ENCODE measurements around the gene VMP1.

Gene VMP1

DNA sequence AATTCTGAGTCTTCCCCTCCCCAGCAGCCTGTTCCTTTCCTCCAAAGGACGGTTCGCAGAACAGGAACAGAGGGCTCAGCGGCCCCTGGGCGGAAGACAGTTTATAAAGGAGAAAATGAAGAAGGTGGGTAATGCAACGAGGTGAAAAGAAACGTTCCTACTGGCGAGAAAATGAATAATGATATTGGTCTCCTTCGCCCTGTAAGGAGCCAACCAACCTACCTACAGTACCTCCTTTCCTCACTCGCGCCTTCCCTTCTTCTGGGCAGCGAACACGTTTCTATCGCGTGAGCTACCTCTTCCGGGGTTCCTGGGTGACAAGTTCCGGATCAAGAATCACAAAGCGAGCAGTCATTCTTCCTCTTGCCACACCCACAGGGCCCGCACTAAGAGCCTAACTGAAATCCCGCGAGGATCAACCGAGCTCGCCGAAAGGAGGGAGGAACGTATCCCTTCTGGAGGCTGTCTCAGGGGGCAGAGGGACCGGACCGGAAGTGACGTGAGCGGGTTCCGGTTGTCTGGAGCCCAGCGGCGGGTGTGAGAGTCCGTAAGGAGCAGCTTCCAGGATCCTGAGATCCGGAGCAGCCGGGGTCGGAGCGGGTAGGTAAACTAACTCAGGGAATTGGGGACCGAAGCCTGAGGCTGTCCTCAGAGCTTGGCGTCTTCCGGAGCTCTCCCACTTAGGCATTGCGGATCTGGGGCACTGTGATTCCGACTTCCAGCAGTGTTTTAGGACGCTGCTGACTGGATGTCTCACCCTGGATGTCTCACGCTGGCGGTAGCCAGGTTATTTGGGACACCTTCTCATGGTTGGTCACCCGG is at the start of gene VMP1, which contains the start of gene PTRH2:
Gene VMP1 (plus strand): TSS at position 506 of the 822 bp plus-strand sequence. CDS start 23,793 bp downstream, outside the sequence.
Gene PTRH2 (minus strand): TSS at position 282 of the 822 bp plus-strand sequence. CDS start 9,452 bp downstream, outside the sequence.
- Histone ChIP-seq H3K79me2 (ENCODE audit: control insufficient read depth, low read length) (peaks cover 99% of the 10 kb centered on the region), H3F3A (ENCODE audit: control insufficient read depth, insufficient read depth) (0 out of 2 replicates have a peak, but pooled peaks cover 3% of the 10 kb centered on the region), H3K36me3 (ENCODE audit: control insufficient read depth, low read length) (peaks cover 40% of the 10 kb centered on the region), H4K20me1 (ENCODE audit: control insufficient read depth, insufficient read depth, low read depth, low read length) (peaks cover 13% of the 10 kb centered on the region; the same call in 1 of the 2 replicates), H3K27ac (ENCODE audit: low read depth, low read length) (peak within 1 kb of the TSS; percentile 84), H3K4me3 (ENCODE audit: low read length) (peak within 1 kb of the TSS; percentile 90), H3K9me3 (ENCODE audit: control insufficient read depth, insufficient read depth, low read length) (no peaks in the 10 kb centered on the region), H3K4me1 (ENCODE audit: control insufficient read depth, low read length) (peaks cover 34% of the 10 kb centered on the region), H3K27me3 (ENCODE audit: control insufficient read depth, low read length) (no peaks in the 10 kb centered on the region), H3K9me2 (replicated peaks; ENCODE audit: control insufficient read depth, low read length) (no peaks in the 10 kb centered on the region), H3K4me2 (ENCODE audit: low read length) (peak within 1 kb of the TSS; percentile 84)
- TF ChIP-seq CTCF (IDR thresholded peaks at IDR 0.05; ENCODE audit: low read depth, low read length, poor library complexity, severe bottlenecking) (no peak), EZH2phosphoT487 (IDR thresholded peaks at IDR 0.05; ENCODE audit: borderline replicate concordance, low read length) (no peak)

DNA sequence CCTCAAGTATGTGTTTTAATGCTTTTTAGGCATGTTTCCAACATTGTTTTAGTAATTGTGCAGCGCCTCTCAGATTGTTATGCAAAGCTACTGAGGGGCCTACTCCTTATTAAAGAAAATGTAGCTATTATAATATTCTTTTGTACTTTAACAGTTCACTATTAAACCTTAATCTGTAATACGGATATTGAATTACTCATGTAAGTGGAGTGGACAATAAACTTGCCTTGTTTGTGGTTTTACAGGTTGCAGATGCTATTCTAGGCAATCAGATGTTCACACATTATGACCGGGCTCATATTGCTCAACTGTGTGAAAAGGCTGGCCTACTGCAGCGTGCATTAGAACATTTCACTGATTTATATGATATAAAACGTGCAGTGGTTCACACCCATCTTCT is 41.2 kb upstream of the VMP1 start:
- H3F3A ChIP-seq (ENCODE audit: control insufficient read depth, insufficient read depth), result 0 out of 2 replicates have a peak, but pooled peaks cover 6% of the 10 kb centered on the region
- no peaks in the 10 kb centered on the region; the same call in 1 of the 2 replicates for H4K20me1 ChIP-seq (ENCODE audit: control insufficient read depth, insufficient read depth, low read depth, low read length)
- no peak overlapping the region for H3K4me2 ChIP-seq (ENCODE audit: low read length)
- H3K27me3 ChIP-seq (ENCODE audit: control insufficient read depth, low read length), result no peaks in the 10 kb centered on the region
- H3K79me2 ChIP-seq (ENCODE audit: control insufficient read depth, low read length), result peaks cover 17% of the 10 kb centered on the region
- peaks cover 27% of the 10 kb centered on the region for H3K4me1 ChIP-seq (ENCODE audit: control insufficient read depth, low read length)
- no peaks in the 10 kb centered on the region for H3K9me3 ChIP-seq (ENCODE audit: control insufficient read depth, insufficient read depth, low read length)
- H3K9me2 ChIP-seq (replicated peaks; ENCODE audit: control insufficient read depth, low read length), result no peaks in the 10 kb centered on the region
- no peak overlapping the region for H3K27ac ChIP-seq (ENCODE audit: low read depth, low read length)
- no peak overlapping the region for H3K4me3 ChIP-seq (ENCODE audit: low read length)
- TF ChIP-seq CTCF (IDR thresholded peaks at IDR 0.05; ENCODE audit: low read depth, low read length, poor library complexity, severe bottlenecking), result no peak
- TF ChIP-seq EZH2phosphoT487 (IDR thresholded peaks at IDR 0.05; ENCODE audit: borderline replicate concordance, low read length), result no peak
- H3K36me3 ChIP-seq (ENCODE audit: control insufficient read depth, low read length), result peaks cover 97% of the 10 kb centered on the region

DNA sequence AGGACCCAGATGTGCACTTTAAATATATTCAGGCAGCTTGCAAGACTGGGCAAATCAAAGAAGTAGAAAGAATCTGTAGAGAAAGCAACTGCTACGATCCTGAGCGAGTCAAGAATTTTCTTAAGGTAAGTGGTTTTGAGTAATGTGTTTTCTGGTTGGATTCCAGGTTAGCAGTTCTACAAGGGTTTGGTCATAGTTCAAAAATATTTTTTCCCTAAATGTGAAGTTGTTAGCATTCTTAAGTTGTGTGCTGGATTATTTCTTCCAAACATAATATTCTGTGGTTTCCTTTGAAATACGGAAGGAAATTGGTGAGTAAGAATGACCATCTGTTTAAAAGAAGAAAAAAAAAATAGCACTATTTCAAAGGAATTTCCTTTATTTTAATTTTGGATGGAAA is 38.6 kb upstream of the VMP1 start:
- Histone ChIP-seq H3K27ac (ENCODE audit: low read depth, low read length) (peak overlapping the region; percentile 9; the same call in 1 of the 2 replicates), H4K20me1 (ENCODE audit: control insufficient read depth, insufficient read depth, low read depth, low read length) (peaks cover 2% of the 10 kb centered on the region; the same call in 1 of the 2 replicates), H3K27me3 (ENCODE audit: control insufficient read depth, low read length) (no peaks in the 10 kb centered on the region), H3F3A (ENCODE audit: control insufficient read depth, insufficient read depth) (0 out of 2 replicates have a peak, but pooled peaks cover 6% of the 10 kb centered on the region), H3K9me3 (ENCODE audit: control insufficient read depth, insufficient read depth, low read length) (no peaks in the 10 kb centered on the region), H3K79me2 (ENCODE audit: control insufficient read depth, low read length) (peaks cover 22% of the 10 kb centered on the region), H3K4me1 (ENCODE audit: control insufficient read depth, low read length) (peaks cover 41% of the 10 kb centered on the region), H3K9me2 (replicated peaks; ENCODE audit: control insufficient read depth, low read length) (no peaks in the 10 kb centered on the region), H3K36me3 (ENCODE audit: control insufficient read depth, low read length) (peaks cover 95% of the 10 kb centered on the region), H3K4me3 (ENCODE audit: low read length) (no peak overlapping the region), H3K4me2 (ENCODE audit: low read length) (peak overlapping the region; percentile 29)
- TF ChIP-seq CTCF (IDR thresholded peaks at IDR 0.05; ENCODE audit: low read depth, low read length, poor library complexity, severe bottlenecking), result no peak
- no peak for TF ChIP-seq EZH2phosphoT487 (IDR thresholded peaks at IDR 0.05; ENCODE audit: borderline replicate concordance, low read length)
